DOHH2 (cell line): ENCODE measurements around the gene NUAK2.

ENCODE experiments used
- H3F3A ChIP-seq: fragments of 200-600 bp; sonication (generic), shearing (Covaris generic); 2 replicates; pipeline ENCODE4 v1.6.0; 2016; ENCODE audit warnings: antibody characterized with exemption, mild to moderate bottlenecking; ENCODE audit not compliant: control insufficient read depth, insufficient read depth
- H3K27ac ChIP-seq: fragments of 200-600 bp; sonication (generic); 2 replicates; pipeline ENCODE4 v1.5.1; 2014; ENCODE audit warnings: low read depth, mild to moderate bottlenecking, low read length, moderate library complexity
- H3K27me3 ChIP-seq: fragments of 200-600 bp; sonication (generic); 2 replicates; pipeline ENCODE4 v1.6.1; 2014; ENCODE audit warnings: mild to moderate bottlenecking, low read length, mixed read lengths; ENCODE audit not compliant: control insufficient read depth
- H3K36me3 ChIP-seq: fragments of 200-600 bp; sonication (generic); 2 replicates; pipeline ENCODE4 v1.6.1; 2014; ENCODE audit warnings: mild to moderate bottlenecking, low read length, moderate library complexity, mixed read lengths; ENCODE audit not compliant: control insufficient read depth
- H3K4me1 ChIP-seq: fragments of 200-600 bp; sonication (generic); 2 replicates; pipeline ENCODE4 v1.6.1; 2014; ENCODE audit warnings: mild to moderate bottlenecking, low read length, mixed read lengths; ENCODE audit not compliant: control insufficient read depth
- H3K4me2 ChIP-seq: fragments of 200-600 bp; sonication (generic); 2 replicates; pipeline ENCODE4 v1.6.0; 2014; ENCODE audit warnings: mild to moderate bottlenecking, low read length, moderate library complexity
- H3K4me3 ChIP-seq: fragments of 200-600 bp; sonication (generic); 2 replicates; pipeline ENCODE4 v1.5.1; 2014; ENCODE audit warnings: mild to moderate bottlenecking, low read length, mixed read lengths
- H3K79me2 ChIP-seq: fragments of 200-600 bp; sonication (generic); 2 replicates; pipeline ENCODE4 v1.6.1; 2014; ENCODE audit warnings: mild to moderate bottlenecking, low read length, mixed read lengths; ENCODE audit not compliant: control insufficient read depth
- H3K9me2 ChIP-seq: fragments of 200-600 bp; sonication (generic); replicated peaks from 2 replicates; pipeline ENCODE4 v1.6.1; 2014; ENCODE audit warnings: mild to moderate bottlenecking, low read length, mixed read lengths; ENCODE audit not compliant: control insufficient read depth
- H3K9me3 ChIP-seq: fragments of 200-600 bp; sonication (generic); 2 replicates; pipeline ENCODE4 v1.6.1; 2014; ENCODE audit warnings: antibody characterized with exemption, low read length, mixed read lengths; ENCODE audit not compliant: control insufficient read depth, insufficient read depth
- H4K20me1 ChIP-seq: fragments of 200-600 bp; sonication (generic); 2 replicates; pipeline ENCODE4 v1.6.0; 2014; ENCODE audit warnings: low read depth, mild to moderate bottlenecking, antibody characterized with exemption, low read length, moderate library complexity; ENCODE audit not compliant: control insufficient read depth, insufficient read depth
- CTCF ChIP-seq: fragments of 200-600 bp; sonication (generic); IDR thresholded peaks from one replicate; pipeline ENCODE4 v1.5.1; 2014; ENCODE audit warnings: antibody characterized with exemption, mild to moderate bottlenecking, low read depth, low read length; ENCODE audit not compliant: poor library complexity, severe bottlenecking
- EZH2phosphoT487 ChIP-seq: fragments of 200-600 bp; sonication (generic); IDR thresholded peaks from 2 replicates; pipeline ENCODE4 v1.6.1; 2017; ENCODE audit warnings: borderline replicate concordance, mild to moderate bottlenecking, antibody characterized with exemption, low read length, moderate library complexity, mixed read lengths

NUAK2 gene

DNA sequence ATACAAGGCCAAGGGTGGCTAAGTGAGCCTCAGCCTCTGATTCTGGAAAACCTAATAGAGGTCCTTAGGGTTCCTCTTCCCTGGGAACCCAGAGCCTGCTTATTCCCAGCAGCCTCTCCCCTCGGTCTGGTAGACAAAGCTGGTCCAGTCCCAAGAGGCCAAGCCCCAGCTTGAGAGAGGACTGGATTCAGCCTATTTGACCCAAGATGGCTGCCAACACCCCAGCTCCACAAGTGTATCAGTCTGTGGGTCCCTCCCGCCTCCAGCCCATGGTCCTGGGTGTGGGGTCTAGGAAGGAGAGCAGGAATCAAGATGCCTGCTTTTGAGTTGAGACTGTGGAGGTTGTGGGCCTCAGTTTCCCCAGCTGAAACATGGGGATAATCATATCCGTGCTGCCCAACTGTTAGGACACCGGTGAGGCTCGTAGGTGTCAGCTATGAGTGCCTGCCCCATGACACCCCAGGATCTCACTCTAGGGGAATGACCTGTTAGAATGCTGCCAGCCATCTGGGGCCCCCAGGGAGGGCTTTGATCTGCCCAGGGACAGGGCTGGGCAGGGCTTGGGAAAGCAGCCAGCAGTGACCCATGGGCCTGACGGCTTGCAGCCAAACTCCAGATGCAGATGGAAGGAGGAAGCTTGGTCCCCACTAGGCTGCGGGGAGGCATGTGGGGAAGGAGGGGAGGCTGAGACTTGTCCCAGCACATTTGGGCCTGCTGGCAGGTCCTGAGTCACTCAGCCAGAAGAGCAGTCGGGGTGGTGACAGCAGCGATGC, 45.4 kb downstream of the NUAK2 start:
- Histone ChIP-seq H3K36me3 (no peaks in the 10 kb centered on the region), H3K27me3 (no peaks in the 10 kb centered on the region), H3K4me3 (no peak overlapping the region), H3F3A (no peaks in the 10 kb centered on the region), H4K20me1 (no peaks in the 10 kb centered on the region), H3K4me2 (no peak overlapping the region), H3K4me1 (peaks cover 71% of the 10 kb centered on the region), H3K79me2 (no peaks in the 10 kb centered on the region), H3K27ac (no peak overlapping the region), H3K9me3 (no peaks in the 10 kb centered on the region), H3K9me2 (no peaks in the 10 kb centered on the region)
- TF ChIP-seq CTCF (no peak), EZH2phosphoT487 (no peak)

- Histone ChIP-seq H3K79me2 (no peaks in the 10 kb centered on the region), H3F3A (no peaks in the 10 kb centered on the region), H3K4me2 (no peak overlapping the region), H3K9me2 (no peaks in the 10 kb centered on the region), H4K20me1 (no peaks in the 10 kb centered on the region), H3K27me3 (no peaks in the 10 kb centered on the region), H3K9me3 (no peaks in the 10 kb centered on the region), H3K4me1 (peaks cover 63% of the 10 kb centered on the region), H3K36me3 (no peaks in the 10 kb centered on the region), H3K27ac (no peak overlapping the region), H3K4me3 (no peak overlapping the region)
- TF ChIP-seq EZH2phosphoT487 (no peak), CTCF (no peak)
Observed at GRCh38 chr1:205275133-205275532, 46.4 kb downstream of the NUAK2 start.

- no peaks in the 10 kb centered on the region for H3K27me3 ChIP-seq
- no peaks in the 10 kb centered on the region for H4K20me1 ChIP-seq
- 0 out of 2 replicates have a peak overlapping the region, but pooled peaks have one; percentile 9 for H3K4me3 ChIP-seq
- no peak overlapping the region for H3K27ac ChIP-seq
- TF ChIP-seq CTCF, result no peak
- TF ChIP-seq EZH2phosphoT487, result no peak
- H3K36me3 ChIP-seq, result no peaks in the 10 kb centered on the region
- H3K79me2 ChIP-seq, result no peaks in the 10 kb centered on the region
- H3K4me2 ChIP-seq, result peak overlapping the region; percentile 59
- no peaks in the 10 kb centered on the region for H3K9me3 ChIP-seq
- peaks cover 53% of the 10 kb centered on the region for H3K4me1 ChIP-seq
- no peaks in the 10 kb centered on the region for H3K9me2 ChIP-seq
- H3F3A ChIP-seq, result no peaks in the 10 kb centered on the region
Observed at GRCh38 chr1:205274041-205274691, 47.4 kb downstream of the NUAK2 start.
